HG02678 (cell line): ENCODE data around the gene ERCC2.
"Not testable (repeated sequence)": the region's sequence is repeated elsewhere in the genome, so short reads cannot be mapped to it uniquely, and the experiment has no call there.

ENCODE experiments used
- ATAC-seq: cut with Tn5 transposase; IDR thresholded peaks from one replicate; pipeline ENCODE4 v1.9.1; 2021; ENCODE audit warnings: mild to moderate bottlenecking, moderate library complexity; ENCODE audit not compliant: unreplicated experiment

The ERCC2 gene

DNA sequence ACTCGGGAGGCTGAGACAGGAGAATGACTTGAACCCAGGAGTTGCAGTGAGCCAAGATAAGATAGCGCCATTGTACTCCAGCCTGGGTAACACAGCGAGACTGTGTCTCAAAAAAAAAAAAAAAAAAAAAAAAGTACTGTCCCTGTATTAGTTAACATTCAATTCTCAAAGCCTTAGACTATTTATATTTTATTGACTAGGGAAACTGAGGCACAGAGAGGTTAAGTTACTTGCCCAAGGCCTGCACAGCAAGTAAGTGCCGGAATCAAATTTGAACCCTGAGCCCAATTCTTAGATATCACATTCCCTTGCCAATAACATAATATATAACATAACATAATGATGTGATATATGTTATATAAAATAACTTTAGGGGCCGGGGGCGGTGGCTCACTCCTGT lies 30.7 kb downstream of the ERCC2 start:
- no peak for ATAC-seq

GRCh38 chr19:45336696-45337251 lies 33.6 kb downstream of the ERCC2 start:
- ATAC-seq = no peak

DNA sequence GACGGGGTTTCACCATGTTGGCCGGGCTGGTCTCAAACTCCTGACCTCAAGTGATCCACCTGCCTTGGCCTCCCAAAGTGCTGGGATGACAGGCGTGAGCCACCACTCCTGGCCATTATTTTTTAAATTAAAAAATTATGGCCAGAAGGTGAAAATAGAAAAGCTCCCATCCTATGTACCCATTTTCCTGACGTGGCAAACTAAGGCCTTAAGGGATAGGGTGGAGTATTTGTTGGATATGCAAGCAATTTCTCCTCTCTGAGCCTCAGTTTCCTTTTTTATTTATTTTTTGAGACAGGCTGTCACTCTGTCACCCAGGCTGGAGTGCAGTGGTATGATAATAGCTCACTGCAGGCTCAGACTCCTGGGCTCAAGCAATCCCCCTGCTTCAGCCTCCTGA lies 35.5 kb downstream of the ERCC2 start:
- not testable (repeated sequence) for ATAC-seq

- no peak for ATAC-seq
Measured at GRCh38 chr19:45333609-45334303, 36.6 kb downstream of the ERCC2 start.

DNA sequence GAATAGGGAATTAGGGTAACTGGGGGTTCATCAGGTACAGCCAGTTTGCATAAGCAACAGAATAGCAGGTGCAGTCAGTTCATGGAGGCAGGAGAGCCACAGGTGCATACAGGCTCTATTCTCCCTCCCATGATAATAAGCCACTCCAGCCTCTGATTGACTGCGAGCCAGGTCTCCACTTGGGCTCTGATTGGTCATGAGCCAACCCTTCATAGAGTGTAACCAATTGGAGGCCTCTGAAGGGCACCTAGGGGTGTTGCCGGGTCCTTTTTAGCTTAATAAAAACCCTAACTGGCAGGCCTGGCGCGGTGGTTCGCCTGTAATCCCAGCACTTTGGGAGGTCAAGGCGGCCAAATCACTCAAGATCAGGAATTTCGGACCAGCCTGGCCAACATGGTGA lies 39.0 kb downstream of the ERCC2 start:
- ATAC-seq = no peak

- no peak for ATAC-seq
Measured at GRCh38 chr19:45327404-45328143, 42.8 kb downstream of the ERCC2 start.

DNA sequence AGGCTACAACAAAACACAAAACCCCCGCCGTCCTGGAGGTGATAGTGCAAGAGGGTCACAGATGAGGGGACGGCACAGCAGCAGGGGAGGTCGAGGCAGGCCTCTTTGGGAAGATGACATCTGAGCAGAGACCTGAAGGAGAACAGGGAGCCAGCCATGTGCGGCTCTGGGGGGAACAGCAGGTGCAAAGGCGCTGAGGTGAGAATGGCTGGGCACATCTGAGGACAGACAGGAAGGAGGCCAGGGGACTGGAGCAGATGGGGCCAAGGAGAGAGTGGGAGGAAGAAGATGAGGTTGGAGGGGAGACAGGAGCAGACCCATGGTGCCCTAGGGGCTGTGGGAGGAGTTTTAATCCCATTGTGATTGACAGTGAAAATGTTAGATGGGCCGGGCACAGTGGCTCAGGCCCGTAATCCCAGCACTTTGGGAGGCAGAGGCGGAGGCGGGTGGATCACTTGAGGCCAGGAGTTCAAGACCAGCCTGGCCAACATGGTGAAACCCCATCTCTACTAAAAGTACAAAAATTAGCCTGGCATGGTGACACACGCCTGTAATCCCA lies 45.9 kb downstream of the ERCC2 start:
- no peak for ATAC-seq

DNA sequence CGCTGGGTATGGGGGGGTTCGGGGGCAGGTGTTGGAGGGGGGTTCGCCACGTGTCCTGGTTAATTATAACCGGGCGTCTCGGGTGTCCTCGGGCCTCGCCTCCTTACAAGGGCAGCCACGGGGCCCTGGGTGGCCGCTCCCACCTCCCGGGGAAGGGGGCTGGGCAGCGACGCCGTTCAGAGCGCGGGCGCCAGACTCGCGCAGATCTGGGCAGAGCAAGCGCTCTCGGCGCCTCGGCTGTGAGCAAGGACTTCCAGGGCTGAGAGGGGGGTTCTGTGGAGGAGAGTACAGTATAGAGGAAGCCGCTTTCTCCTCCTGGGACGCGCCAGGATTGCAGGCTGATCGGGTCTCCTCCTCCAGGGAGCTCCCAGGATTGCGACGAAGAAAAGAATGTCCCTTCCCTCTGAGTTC lies 46.7 kb downstream of the ERCC2 start:
- ATAC-seq = no peak

GRCh38 chr19:45322744-45323281 lies 47.6 kb downstream of the ERCC2 start, which contains the start of gene CKM:
Gene CKM, minus strand, starts transcription at chr19:45322875. Its CDS starts 3,162 bp downstream, at chr19:45319713.
- ATAC-seq = no peak

GRCh38 chr19:45322311-45322710 lies 48.1 kb downstream of the ERCC2 start:
- no peak for ATAC-seq

- ATAC-seq = no peak
Measured at GRCh38 chr19:45321848-45322247, 48.5 kb downstream of the ERCC2 start.

- no peak for ATAC-seq
Measured at GRCh38 chr19:45320997-45321775, 49.2 kb downstream of the ERCC2 start.

GRCh38 chr19:45315304-45315703 lies 55.1 kb downstream of the ERCC2 start:
- ATAC-seq = no peak

- no peak for ATAC-seq
Measured at GRCh38 chr19:45314708-45315245, 55.6 kb downstream of the ERCC2 start.

DNA sequence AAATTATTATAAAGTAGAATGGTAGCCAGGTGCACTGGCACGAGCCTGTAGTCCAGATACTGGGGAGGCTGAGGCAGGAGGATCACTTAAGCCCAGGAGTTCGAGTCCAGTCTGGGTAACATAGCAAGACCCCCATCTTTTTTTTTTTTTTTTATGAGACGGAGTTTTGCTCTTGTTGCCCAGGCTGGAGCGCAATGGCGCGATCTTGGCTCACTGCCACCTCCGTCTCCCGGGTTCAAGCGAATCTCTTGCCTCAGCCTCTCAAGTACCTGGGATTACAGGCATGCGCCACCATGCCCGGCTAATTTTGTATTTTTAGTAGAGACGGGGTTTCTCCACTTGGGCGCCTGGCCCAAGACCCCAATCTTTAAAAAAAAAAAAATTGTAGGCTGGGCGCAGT lies 58.1 kb downstream of the ERCC2 start:
- ATAC-seq = not testable (repeated sequence)

DNA sequence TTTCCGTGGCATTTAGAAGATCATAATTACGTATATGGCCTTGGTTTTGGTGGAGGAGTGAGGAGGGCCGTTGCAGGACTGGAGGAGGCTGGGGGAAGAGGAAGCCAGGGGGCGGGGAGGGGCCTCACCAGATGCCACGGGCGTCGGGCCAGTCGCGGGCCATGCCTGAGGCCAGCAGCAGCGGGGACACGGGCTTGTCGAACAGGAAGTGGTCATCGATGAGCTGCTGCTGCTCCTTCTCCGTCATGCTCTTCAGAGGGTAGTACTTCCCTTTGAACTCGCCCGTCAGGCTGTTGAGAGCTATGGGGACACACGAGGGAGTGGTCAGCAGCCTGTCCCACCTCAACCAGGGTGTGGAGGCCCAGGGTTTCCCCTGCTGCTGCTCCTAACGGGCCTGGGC lies 58.8 kb downstream of the ERCC2 start:
- ATAC-seq = no peak

GRCh38 chr19:45309322-45309721 lies 61.1 kb downstream of the ERCC2 start:
- ATAC-seq = not testable (repeated sequence)

DNA sequence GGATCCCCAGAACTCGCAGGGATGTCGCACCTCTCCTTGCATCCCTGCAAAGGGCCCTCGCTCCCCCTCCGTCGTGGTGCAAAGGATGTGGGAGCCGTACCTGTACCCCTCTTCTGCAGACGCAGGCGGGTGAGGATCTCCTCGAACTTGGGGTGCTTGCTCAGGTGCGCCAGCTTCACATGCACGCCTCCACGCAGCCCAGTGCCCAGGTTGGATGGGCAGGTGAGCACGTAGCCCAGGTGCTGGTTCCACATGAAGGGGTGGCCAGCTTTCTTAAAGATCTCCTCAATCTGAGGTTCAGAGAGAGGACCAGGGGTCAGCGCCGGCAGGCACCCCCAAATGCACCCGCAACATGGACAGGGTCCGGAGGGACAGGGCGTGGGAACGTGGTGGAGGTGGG lies 63.0 kb downstream of the ERCC2 start:
- ATAC-seq = no peak

DNA sequence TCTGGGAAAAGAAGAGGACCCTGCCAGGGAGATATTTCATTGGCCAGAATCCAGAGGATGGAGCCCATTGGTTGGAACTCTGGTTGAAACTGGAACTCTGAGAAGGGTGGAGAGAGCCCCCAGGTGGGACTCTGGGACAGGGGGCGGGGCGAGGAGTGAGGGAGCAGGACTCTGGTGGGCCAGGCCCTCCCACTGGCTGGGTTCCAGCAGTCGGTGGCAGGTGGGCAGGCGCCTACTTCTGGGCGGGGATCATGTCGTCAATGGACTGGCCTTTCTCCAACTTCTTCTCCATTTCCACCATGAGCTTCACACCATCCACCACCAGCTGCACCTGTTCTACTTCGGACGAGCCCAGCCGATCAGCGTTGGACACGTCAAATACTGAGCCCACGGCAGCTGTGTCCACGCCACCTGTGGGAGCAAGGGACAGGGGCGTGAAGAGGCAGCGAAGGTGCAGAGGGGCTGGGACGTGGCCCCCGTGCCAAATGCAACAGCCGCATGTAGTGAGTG lies 63.8 kb downstream of the ERCC2 start:
- no peak for ATAC-seq

DNA sequence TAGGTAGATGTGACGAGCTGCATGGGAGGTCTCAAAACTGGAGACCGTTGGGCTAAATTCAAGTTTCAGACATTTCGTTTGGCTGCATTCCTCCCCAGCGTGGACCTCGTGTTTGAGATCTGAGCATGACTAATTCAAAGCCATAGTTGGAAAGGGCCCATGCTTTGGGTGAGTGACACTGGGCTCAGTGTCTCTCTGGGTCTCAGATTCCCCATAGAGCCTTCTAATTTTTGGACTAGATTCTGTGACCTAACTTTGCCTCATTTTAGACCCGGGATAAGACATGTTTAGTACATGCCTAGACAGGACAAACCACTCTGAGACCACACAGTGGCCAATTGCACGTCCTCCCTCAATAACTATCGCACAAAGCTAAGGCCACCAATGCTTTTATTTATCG lies 64.3 kb downstream of the ERCC2 start:
- no peak for ATAC-seq
